GM12878 (cell line): Measurements from ENCODE around the gene RPRD1B. TPM values are rescaled to one million over a fixed set of nuclear protein-coding genes. Genes with fewer than 3 reads are reported as not detected.

Source experiments
- ATAC-seq: fragments of 200-7000 bp; cut with Tn5 transposase; 3 replicates; pipeline ENCODE4 v1.9.1; 2020; ENCODE audit warnings: mild to moderate bottlenecking, moderate library complexity
- BruUV-seq: library from RNA; stranded (reverse); fragments of 400-500 nt; replicated peaks from 2 replicates; lab custom pipeline; 2021; lab: Mats Ljungman, UMichigan
- CTCF ChIA-PET: fragments of 300-600 bp; sonication (Branson Sonifier 250); formaldehyde crosslinking; extraction: SDS; loops from one replicate; lab custom pipeline; 2021; ENCODE audit warnings: inconsistent platforms; lab: Yijun Ruan, JAX
- POLR2A ChIA-PET: fragments of 350-600 bp; formaldehyde crosslinking; extraction: SDS; loops from one replicate; lab custom pipeline; 2021; ENCODE audit warnings: inconsistent platforms; lab: Charles Lee
- RAD21 ChIA-PET: fragments of 300-600 bp; sonication (Branson Sonifier 250); formaldehyde crosslinking; loops from one replicate; lab custom pipeline; 2023; ENCODE audit warnings: antibody characterized with exemption; ENCODE audit not compliant: unreplicated experiment; lab: Charles Lee
- SMC1A ChIA-PET: fragments of 300-600 bp; sonication (Branson Sonifier 250); formaldehyde crosslinking; loops from one replicate; lab custom pipeline; 2023; ENCODE audit not compliant: unreplicated experiment, uncharacterized antibody; lab: Charles Lee
- DNase-seq: peaks from one replicate; pipeline ENCODE4 v3.0.0-alpha.2; 2011; ENCODE audit warnings: low read depth, low spot score
- FAIRE-seq: peaks from 3 replicates; lab custom pipeline; 2011; peaks lifted over from hg19 to GRCh38; lab: Jason Lieb, UNC
- H2AFZ ChIP-seq: 2 replicates; pipeline ENCODE4 v1.6.0; 2011; ENCODE audit warnings: low read depth, low read length, control low read depth; ENCODE audit not compliant: control insufficient read depth
- H3K27ac ChIP-seq: 2 replicates; pipeline ENCODE4 v1.5.1; 2011; ENCODE audit warnings: control low read depth; ENCODE audit not compliant: control insufficient read depth, insufficient read depth
- H3K27me3 ChIP-seq, 2 experiments: replicated peaks in 1 of 2; 2 replicates each; pipeline versions ENCODE4 v1.6.0 to v1.6.1; 2011; ENCODE audit warnings: low read length in 1 of 2; ENCODE audit not compliant: control insufficient read depth in 2 of 2, insufficient read depth in 2 of 2
- H3K36me3 ChIP-seq, 2 experiments: 2 replicates each; pipeline ENCODE4 v1.5.1; 2011; ENCODE audit warnings: low read length in 1 of 2; ENCODE audit not compliant: control insufficient read depth in 2 of 2, insufficient read depth in 2 of 2
- H3K4me1 ChIP-seq: 2 replicates; pipeline ENCODE4 v1.6.1; 2011; ENCODE audit warnings: mild to moderate bottlenecking, low read length, moderate library complexity, mixed read lengths; ENCODE audit not compliant: control insufficient read depth, insufficient read depth
- H3K4me2 ChIP-seq: 2 replicates; pipeline ENCODE4 v1.6.0; 2011; ENCODE audit warnings: control low read depth; ENCODE audit not compliant: control insufficient read depth, insufficient read depth
- H3K4me3 ChIP-seq: fragments of 200-600 bp; sonication (generic); 2 replicates; pipeline ENCODE4 v1.5.1; 2016
- H3K79me2 ChIP-seq: 2 replicates; pipeline ENCODE4 v1.6.0; 2011; ENCODE audit warnings: low read length; ENCODE audit not compliant: control insufficient read depth, insufficient read depth
- H3K9ac ChIP-seq: 2 replicates; pipeline ENCODE4 v1.8.0; 2011; ENCODE audit warnings: low read length, control low read depth, mixed read lengths; ENCODE audit not compliant: control insufficient read depth, insufficient read depth
- H3K9me3 ChIP-seq: replicated peaks from 3 replicates; pipeline ENCODE4 v1.5.1; 2011; ENCODE audit warnings: mild to moderate bottlenecking, low read length; ENCODE audit not compliant: control insufficient read depth, insufficient read depth
- H4K20me1 ChIP-seq: 2 replicates; pipeline ENCODE4 v1.6.0; 2011; ENCODE audit not compliant: control insufficient read depth, insufficient read depth
- CREB1 ChIP-seq: IDR thresholded peaks from 2 replicates; pipeline ENCODE4 v1.6.1; 2012; ENCODE audit warnings: low read depth, mild to moderate bottlenecking, inconsistent platforms
- ESRRA ChIP-seq: IDR thresholded peaks from 2 replicates; pipeline ENCODE4 v1.6.1; 2012; ENCODE audit warnings: mild to moderate bottlenecking, low read length, improper control_type of control experiment
- FOS ChIP-seq: IDR thresholded peaks from 3 replicates; pipeline ENCODE4 v1.6.1; 2011; ENCODE audit warnings: borderline replicate concordance; ENCODE audit not compliant: insufficient read length; ENCODE audit errors: extremely low read depth
- MYC ChIP-seq: IDR thresholded peaks from 2 replicates; pipeline ENCODE4 v1.6.1; 2011; ENCODE audit warnings: mild to moderate bottlenecking, low read length, moderate library complexity, inconsistent platforms; ENCODE audit not compliant: insufficient read depth, insufficient replicate concordance, insufficient read length, severe bottlenecking
- NFYA ChIP-seq: IDR thresholded peaks from 2 replicates; pipeline ENCODE4 v1.6.1; 2011; ENCODE audit warnings: low read depth, mild to moderate bottlenecking, low read length, improper control_type of control experiment, borderline replicate concordance
- NR2F1 ChIP-seq: fragments of 450-650 bp; conservative IDR thresholded peaks from 2 replicates; pipeline ENCODE4 v1.6.1; 2017; ENCODE audit warnings: mild to moderate bottlenecking
- SIN3A ChIP-seq: IDR thresholded peaks from 2 replicates; pipeline ENCODE4 v1.6.1; 2012; ENCODE audit warnings: low read depth, low read length, improper control_type of control experiment
- YY1 ChIP-seq: IDR thresholded peaks from 2 replicates; pipeline ENCODE4 v1.6.1; 2011; ENCODE audit warnings: low read depth, mild to moderate bottlenecking, low read length
- ZNF687 ChIP-seq: fragments of 450-650 bp; IDR thresholded peaks from 2 replicates; pipeline ENCODE4 v1.6.1; 2017; ENCODE audit warnings: mild to moderate bottlenecking, moderate library complexity
- WGBS: methylation state at CpG from one replicate; pipeline ENCODE4 v1.1.6; 2016; ENCODE audit warnings: low lambda C conversion rate; ENCODE audit not compliant: insufficient replicate concordance, insufficient coverage; ENCODE audit errors: missing lambda C conversion rate; 5-methylcytosine and 5-hydroxymethylcytosine counted together
- in situ Hi-C: fragments of 300-500 bp; cut with MboI; formaldehyde crosslinking; loops from 9 replicates; pipeline ENCODE4 v1.14.3; 2018; ENCODE audit warnings: mixed read lengths
- intact Hi-C: fragments of 100-400 bp; cut with micrococcal nuclease; formaldehyde crosslinking; loops from one replicate; pipeline ENCODE4 v1.14.2; 2022; ENCODE audit not compliant: unreplicated experiment
- polyA plus RNA-seq, 11 experiments: library from polyadenylated mRNA; depleted of rRNA in 4 of 11; unstranded in 6 of 11; stranded (reverse) in 5 of 11; fragments of >200 nt; fragmentation: Nextera tagmentation in 4 of 11; fragmentation: Illumina TruSeq in 1 of 11; extraction: Ambion mirVana in 4 of 11; extraction: Trizol in 1 of 11; gene quantifications; 1 replicate in 1 of 11; 2 replicates in 10 of 11; pipeline versions ENCODE4 v1.2.1 to v1.2.3, GENCODE V29; 2011 to 2016; ENCODE audit warnings: inconsistent platforms in 2 of 11, missing spikeins in 2 of 11, low read depth in 1 of 11
- total RNA-seq, 4 experiments: library from RNA; depleted of rRNA in 3 of 4; stranded (reverse); fragments of >200 nt in 3 of 4; fragmentation: Illumina TruSeq in 1 of 4; extraction: Trizol in 1 of 4; gene quantifications; 2 replicates each; pipeline versions ENCODE4 v1.2.1 to v1.2.3, GENCODE V29; 2013 to 2021
- TF ChIP-seq, protein P1 (sequence below): IDR thresholded peaks from 2 replicates; pipeline ENCODE4 v1.6.1; 2012; ENCODE audit warnings: improper control_type of control experiment, low read depth, low read length; ENCODE audit not compliant: insufficient replicate concordance

RPRD1B gene
- total and polyA plus RNA-seq, 10 of the 15 experiments (the other 5 are each of a cell fraction or from before 2014, with no cell fraction given): 5.2 to 40.2 (median 30.0) TPM

GRCh38 chr20:38139156-38139912 is 105.8 kb downstream of the RPRD1B start:
- ChIA-PET RAD21 (interaction anchor here (1.3 kb wide), 1 partner anchor 12 kb away, joined by 3 read pairs; no protein-coding TSS in a partner anchor), POLR2A (interaction anchor here (0.8 kb wide), 1 partner anchor 9 kb away, joined by 3 read pairs; no protein-coding TSS in a partner anchor), CTCF (interaction anchor here (0.8 to 2.3 kb wide), 3 partner anchors 13 to 82 kb away, joined by 3 to 9 read pairs (median 4); no protein-coding TSS in a partner anchor), SMC1A (interaction anchor here (1.3 kb wide), 1 partner anchor 25 kb away, joined by 3 read pairs; no protein-coding TSS in a partner anchor)
- Histone ChIP-seq H3K4me3 (no peak overlapping the region), H2AFZ (no peak overlapping the region), H3K79me2 (no peaks in the 10 kb centered on the region), H3K4me1 (peaks cover 4% of the 10 kb centered on the region; the same call in 1 of the 2 replicates), H3K4me2 (no peak overlapping the region), H3K27ac (no peak overlapping the region), H3K9ac (no peak overlapping the region), H3K27me3 (no peaks in the 10 kb centered on the region; a peak in 1 of 4 replicates), H3K9me3 (no peaks in the 10 kb centered on the region), H3K36me3 (no peaks in the 10 kb centered on the region), H4K20me1 (no peaks in the 10 kb centered on the region)
- ATAC-seq (no peak), DNase-seq (no peak), FAIRE-seq (no peak)
- in situ Hi-C loops (no loop called here), intact Hi-C loops (no loop called here)
- no TSS peak for BruUV-seq
- TF ChIP-seq ESRRA (no peak), ZNF687 (no peak), NFYA (no peak), SIN3A (no peak), YY1 (no peak), CREB1 (no peak), FOS (no peak), NR2F1 (no peak), MYC (no peak)
- TF ChIP-seq, protein P1, sequence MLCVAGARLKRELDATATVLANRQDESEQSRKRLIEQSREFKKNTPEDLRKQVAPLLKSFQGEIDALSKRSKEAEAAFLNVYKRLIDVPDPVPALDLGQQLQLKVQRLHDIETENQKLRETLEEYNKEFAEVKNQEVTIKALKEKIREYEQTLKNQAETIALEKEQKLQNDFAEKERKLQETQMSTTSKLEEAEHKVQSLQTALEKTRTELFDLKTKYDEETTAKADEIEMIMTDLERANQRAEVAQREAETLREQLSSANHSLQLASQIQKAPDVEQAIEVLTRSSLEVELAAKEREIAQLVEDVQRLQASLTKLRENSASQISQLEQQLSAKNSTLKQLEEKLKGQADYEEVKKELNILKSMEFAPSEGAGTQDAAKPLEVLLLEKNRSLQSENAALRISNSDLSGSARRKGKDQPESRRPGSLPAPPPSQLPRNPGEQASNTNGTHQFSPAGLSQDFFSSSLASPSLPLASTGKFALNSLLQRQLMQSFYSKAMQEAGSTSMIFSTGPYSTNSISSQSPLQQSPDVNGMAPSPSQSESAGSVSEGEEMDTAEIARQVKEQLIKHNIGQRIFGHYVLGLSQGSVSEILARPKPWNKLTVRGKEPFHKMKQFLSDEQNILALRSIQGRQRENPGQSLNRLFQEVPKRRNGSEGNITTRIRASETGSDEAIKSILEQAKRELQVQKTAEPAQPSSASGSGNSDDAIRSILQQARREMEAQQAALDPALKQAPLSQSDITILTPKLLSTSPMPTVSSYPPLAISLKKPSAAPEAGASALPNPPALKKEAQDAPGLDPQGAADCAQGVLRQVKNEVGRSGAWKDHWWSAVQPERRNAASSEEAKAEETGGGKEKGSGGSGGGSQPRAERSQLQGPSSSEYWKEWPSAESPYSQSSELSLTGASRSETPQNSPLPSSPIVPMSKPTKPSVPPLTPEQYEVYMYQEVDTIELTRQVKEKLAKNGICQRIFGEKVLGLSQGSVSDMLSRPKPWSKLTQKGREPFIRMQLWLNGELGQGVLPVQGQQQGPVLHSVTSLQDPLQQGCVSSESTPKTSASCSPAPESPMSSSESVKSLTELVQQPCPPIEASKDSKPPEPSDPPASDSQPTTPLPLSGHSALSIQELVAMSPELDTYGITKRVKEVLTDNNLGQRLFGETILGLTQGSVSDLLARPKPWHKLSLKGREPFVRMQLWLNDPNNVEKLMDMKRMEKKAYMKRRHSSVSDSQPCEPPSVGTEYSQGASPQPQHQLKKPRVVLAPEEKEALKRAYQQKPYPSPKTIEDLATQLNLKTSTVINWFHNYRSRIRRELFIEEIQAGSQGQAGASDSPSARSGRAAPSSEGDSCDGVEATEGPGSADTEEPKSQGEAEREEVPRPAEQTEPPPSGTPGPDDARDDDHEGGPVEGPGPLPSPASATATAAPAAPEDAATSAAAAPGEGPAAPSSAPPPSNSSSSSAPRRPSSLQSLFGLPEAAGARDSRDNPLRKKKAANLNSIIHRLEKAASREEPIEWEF: no peak
- WGBS: 76% methylated on average over 25 of the region's 25 CpGs
